Measurements from ENCODE around the gene MYPOP. TPM values are rescaled to one million over a fixed set of nuclear protein-coding genes. Genes with fewer than 3 reads are reported as not detected.

The MYPOP gene
- total and polyA plus RNA-seq, 10 of the 15 experiments (the other 5 are each of a cell fraction or from before 2014, with no cell fraction given): 0.47 to 9.4 (median 1.4) TPM

DNA sequence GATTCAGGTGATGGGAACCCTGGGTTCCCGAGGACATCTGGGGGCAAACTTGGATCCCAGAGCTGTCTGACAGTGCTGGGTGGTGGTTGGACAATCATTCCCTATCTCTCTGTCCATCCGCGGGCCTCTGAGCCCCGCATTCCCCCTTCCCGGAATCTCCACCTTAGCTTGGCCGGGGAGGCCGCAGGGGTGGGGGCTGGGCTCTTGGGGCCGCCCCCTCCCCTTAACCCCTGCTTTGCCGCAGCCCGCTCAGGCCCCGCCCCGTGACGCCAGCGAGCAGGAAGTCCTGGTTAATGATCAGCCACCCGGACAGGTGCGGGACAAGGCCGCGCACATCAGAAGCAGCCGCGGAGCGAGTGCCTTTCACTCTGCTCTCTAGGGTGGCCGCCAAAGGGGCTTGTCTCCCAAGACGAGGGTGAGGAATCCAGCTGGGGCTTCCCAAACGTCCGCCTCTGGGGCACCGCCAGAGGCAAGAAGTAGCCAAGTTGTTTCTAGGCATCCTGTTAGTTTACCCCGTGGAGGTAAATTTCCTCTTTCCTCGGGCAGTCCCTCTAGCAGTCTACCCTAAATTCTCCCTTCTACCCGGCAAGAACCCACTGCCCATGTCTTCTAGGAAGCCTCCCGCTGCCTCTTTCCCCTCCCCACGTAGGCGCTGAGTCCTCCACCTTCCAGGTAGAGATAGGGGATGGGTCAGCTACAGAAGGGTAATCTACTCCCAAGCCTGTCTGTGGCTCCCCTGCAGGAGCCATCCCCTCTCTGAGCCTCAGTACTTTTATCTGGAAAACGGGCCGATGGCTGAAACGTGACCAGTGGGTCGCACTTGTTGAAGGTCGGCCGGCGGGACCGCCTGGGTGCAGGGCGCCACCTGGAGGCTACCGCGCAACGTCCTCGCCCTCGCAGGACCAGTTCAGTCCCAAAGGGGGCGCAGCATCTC, 19.5 kb downstream of the MYPOP start (continued):
- TF ChIP-seq CHD1 (IDR thresholded peaks at IDR 0.05; ENCODE audit: low read depth, low read length): no peak; the same call in 1 of the 2 replicates
- TF ChIP-seq PBX3 (IDR thresholded peaks at IDR 0.05; ENCODE audit: insufficient replicate concordance, low read depth, low read length): peak; percentile 50
- no peak for TF ChIP-seq GABPA (IDR thresholded peaks at IDR 0.05; ENCODE audit: low read depth)
- TF ChIP-seq PAX5 (IDR thresholded peaks at IDR 0.05; ENCODE audit: borderline replicate concordance, low read depth, low read length): no peak
- peak; percentile 39 for TF ChIP-seq NR2F1 (conservative IDR thresholded peaks at IDR 0.05)
- TF ChIP-seq CBX3 (IDR thresholded peaks at IDR 0.05; ENCODE audit: borderline replicate concordance, low read depth): no peak
- peak; percentile 92 for TF ChIP-seq DPF2 (IDR thresholded peaks at IDR 0.05)
- no peak for TF ChIP-seq NR2C2 (IDR thresholded peaks at IDR 0.05; ENCODE audit: borderline replicate concordance, control insufficient read depth, insufficient read length, low read depth)
- TF ChIP-seq WRNIP1 (IDR thresholded peaks at IDR 0.05; ENCODE audit: borderline replicate concordance, low read depth, low read length): no peak
- TF ChIP-seq TCF3 (IDR thresholded peaks at IDR 0.05; ENCODE audit: borderline replicate concordance, insufficient read depth, low read depth, low read length): peak; percentile 87
- TF ChIP-seq SUPT20H (IDR thresholded peaks at IDR 0.05; ENCODE audit: borderline replicate concordance, control insufficient read depth, low read depth, low read length): no peak
- peak; percentile 36; the same call in 1 of the 2 replicates for TF ChIP-seq HCFC1 (IDR thresholded peaks at IDR 0.05; ENCODE audit: low read length)
- no peak for TF ChIP-seq ZBED1 (IDR thresholded peaks at IDR 0.05; ENCODE audit: borderline replicate concordance)
- no peak for TF ChIP-seq RFX5 (IDR thresholded peaks at IDR 0.05; ENCODE audit: low read depth, low read length)
- peak; percentile 87; the same call in 1 of the 2 replicates for TF ChIP-seq ZNF207 (IDR thresholded peaks at IDR 0.05; ENCODE audit: borderline replicate concordance)
- peak; percentile 64 for TF ChIP-seq CREM (IDR thresholded peaks at IDR 0.05; ENCODE audit: low read depth)
- TF ChIP-seq ZZZ3 (IDR thresholded peaks at IDR 0.05; ENCODE audit: control insufficient read depth, insufficient read length, low read depth): no peak
- peak; percentile 29; the same call in 1 of the 2 replicates for TF ChIP-seq IRF5 (IDR thresholded peaks at IDR 0.05; ENCODE audit: borderline replicate concordance)
- TF ChIP-seq TCF7 (IDR thresholded peaks at IDR 0.05; ENCODE audit: borderline replicate concordance): no peak
- no peak for TF ChIP-seq MEF2A (IDR thresholded peaks at IDR 0.05; ENCODE audit: insufficient read depth, low read depth, low read length)
- TF ChIP-seq ASH2L (IDR thresholded peaks at IDR 0.05; ENCODE audit: borderline replicate concordance, low read depth): no peak
- TF ChIP-seq PML (IDR thresholded peaks at IDR 0.05; ENCODE audit: low read length): no peak
- TF ChIP-seq LARP7 (IDR thresholded peaks at IDR 0.05): peak; percentile 84; the same call in 1 of the 2 replicates
- peak; percentile 81; the same call in 1 of the 2 replicates for TF ChIP-seq ZNF217 (IDR thresholded peaks at IDR 0.05)
- TF ChIP-seq, protein P1, sequence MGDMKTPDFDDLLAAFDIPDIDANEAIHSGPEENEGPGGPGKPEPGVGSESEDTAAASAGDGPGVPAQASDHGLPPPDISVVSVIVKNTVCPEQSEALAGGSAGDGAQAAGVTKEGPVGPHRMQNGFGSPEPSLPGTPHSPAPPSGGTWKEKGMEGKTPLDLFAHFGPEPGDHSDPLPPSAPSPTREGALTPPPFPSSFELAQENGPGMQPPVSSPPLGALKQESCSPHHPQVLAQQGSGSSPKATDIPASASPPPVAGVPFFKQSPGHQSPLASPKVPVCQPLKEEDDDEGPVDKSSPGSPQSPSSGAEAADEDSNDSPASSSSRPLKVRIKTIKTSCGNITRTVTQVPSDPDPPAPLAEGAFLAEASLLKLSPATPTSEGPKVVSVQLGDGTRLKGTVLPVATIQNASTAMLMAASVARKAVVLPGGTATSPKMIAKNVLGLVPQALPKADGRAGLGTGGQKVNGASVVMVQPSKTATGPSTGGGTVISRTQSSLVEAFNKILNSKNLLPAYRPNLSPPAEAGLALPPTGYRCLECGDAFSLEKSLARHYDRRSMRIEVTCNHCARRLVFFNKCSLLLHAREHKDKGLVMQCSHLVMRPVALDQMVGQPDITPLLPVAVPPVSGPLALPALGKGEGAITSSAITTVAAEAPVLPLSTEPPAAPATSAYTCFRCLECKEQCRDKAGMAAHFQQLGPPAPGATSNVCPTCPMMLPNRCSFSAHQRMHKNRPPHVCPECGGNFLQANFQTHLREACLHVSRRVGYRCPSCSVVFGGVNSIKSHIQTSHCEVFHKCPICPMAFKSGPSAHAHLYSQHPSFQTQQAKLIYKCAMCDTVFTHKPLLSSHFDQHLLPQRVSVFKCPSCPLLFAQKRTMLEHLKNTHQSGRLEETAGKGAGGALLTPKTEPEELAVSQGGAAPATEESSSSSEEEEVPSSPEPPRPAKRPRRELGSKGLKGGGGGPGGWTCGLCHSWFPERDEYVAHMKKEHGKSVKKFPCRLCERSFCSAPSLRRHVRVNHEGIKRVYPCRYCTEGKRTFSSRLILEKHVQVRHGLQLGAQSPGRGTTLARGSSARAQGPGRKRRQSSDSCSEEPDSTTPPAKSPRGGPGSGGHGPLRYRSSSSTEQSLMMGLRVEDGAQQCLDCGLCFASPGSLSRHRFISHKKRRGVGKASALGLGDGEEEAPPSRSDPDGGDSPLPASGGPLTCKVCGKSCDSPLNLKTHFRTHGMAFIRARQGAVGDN (IDR thresholded peaks at IDR 0.05): peak; percentile 81

All from GM12878 (cell line).